ENCODE measurements around the gene SH3BP2.

Gene SH3BP2

DNA sequence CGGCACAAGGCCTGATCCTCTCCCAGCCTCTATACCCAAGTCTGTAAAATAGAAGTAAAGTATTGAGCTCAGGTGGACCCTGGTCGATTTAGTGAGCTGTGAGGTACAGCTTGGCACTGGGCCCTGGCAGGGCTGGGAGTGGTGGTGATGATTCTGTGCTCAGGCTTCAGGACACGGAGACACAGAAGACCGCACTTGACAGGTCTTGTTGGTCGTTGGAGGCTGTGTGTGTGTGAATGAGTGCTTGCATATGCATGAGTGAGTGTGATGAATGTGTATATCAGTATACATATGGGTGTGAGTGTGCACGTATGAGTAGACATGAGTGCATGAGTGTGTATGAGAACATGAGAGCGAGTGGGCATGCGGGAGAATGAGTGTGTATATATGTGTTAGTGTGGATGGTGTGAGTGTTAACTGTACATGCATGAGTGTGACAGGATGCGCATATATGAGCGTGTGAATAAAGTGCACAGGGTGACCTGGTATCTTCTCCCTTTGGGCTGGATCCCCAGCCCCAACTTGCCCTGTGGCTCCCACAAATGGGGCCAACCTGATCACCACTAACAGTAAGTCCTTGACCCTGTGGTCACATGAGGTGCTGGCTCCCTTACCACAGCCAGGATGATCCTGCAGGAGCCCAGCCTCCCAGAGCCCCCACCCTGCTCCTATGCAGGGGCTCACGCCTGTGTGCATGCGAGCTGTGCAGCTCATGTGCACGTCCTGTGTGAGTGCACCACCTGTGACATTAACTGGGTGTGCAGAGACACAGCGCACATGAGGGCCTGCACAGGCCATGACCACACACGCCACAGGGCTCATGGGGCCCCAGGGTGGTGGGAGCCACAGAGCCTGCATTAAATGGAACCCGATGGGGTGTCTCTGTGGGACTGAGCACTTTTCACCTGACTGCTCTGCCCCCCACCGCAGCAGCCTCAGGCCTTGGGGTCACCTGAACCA lies 20.8 kb downstream of the SH3BP2 start:
- Mint-ChIP-seq H3K4me1 (peaks cover 55% of the 10 kb centered on the region), H3K9me3 (no peaks in the 10 kb centered on the region), H3K27ac (peak overlapping the region; percentile 98), H3K4me3 (peak overlapping the region; percentile 90), H3K27me3 (no peaks in the 10 kb centered on the region), H3K36me3 (ENCODE audit: low read depth) (peaks cover 35% of the 10 kb centered on the region)
- DNase-seq (no peak), ATAC-seq (peak; percentile 9)

- ATAC-seq (no peak), DNase-seq (no peak)
- Mint-ChIP-seq H3K27ac (no peak overlapping the region), H3K4me3 (peak overlapping the region; percentile 90), H3K4me1 (peaks cover 61% of the 10 kb centered on the region), H3K27me3 (no peaks in the 10 kb centered on the region), H3K9me3 (no peaks in the 10 kb centered on the region), H3K36me3 (ENCODE audit: low read depth) (peaks cover 39% of the 10 kb centered on the region)
Observed at GRCh38 chr4:2814627-2815270, 21.9 kb downstream of the SH3BP2 start.

DNA sequence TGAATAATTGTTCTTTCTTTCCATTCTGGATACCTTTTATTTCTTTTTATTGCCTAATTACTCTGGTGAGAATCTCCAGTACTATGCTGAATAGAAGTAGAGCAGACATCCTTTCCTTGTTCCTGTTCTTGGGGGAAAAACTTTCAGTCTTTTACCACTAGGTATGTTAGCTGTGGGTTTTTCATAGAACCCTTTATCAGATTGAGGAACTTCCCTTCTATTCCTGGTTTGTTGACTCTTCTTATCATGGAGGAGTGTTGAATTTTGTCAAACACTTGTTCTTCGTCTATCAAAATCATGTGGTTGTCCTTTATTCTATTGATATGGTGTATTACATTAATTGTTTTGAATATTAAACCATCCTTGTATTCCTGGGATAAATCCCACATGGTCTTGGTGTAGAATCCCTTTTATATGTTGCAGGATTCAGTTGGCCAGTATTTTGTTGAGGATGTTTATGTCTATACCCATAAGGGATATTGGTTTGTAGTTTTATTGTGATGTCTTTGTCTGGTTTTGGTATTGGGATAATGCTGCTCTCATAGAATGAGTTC lies 23.6 kb downstream of the SH3BP2 start:
- peak overlapping the region; percentile 76 for H3K4me3 Mint-ChIP-seq
- DNase-seq = no peak
- ATAC-seq = no peak
- no peaks in the 10 kb centered on the region for H3K27me3 Mint-ChIP-seq
- peaks cover 61% of the 10 kb centered on the region for H3K4me1 Mint-ChIP-seq
- H3K27ac Mint-ChIP-seq = no peak overlapping the region
- H3K9me3 Mint-ChIP-seq = no peaks in the 10 kb centered on the region
- H3K36me3 Mint-ChIP-seq (ENCODE audit: low read depth) = peaks cover 39% of the 10 kb centered on the region

DNA sequence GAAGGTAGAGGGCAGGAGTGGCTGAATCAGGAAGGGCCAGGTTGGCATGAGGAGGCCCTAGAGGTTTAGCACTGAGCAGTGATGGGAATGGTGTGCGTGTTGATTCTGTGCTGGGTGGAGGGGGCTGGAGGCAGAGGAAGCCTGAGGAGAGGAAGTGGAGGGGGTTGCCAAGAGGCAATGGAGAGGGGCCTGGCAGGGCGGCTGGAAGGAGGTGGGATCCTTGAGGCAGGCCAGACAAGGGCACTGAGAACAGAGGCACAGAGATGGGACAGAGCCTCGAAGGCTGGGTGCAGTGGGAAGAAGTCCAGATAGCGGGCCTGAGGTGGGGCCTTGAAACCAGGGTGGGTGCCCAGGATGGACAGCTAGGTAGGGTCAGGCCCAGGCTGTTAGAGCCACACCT lies 24.3 kb downstream of the SH3BP2 start:
- Mint-ChIP-seq H3K4me1 (peaks cover 54% of the 10 kb centered on the region), H3K27me3 (no peaks in the 10 kb centered on the region), H3K27ac (peak overlapping the region; percentile 79), H3K9me3 (no peaks in the 10 kb centered on the region), H3K4me3 (peak overlapping the region; percentile 76), H3K36me3 (ENCODE audit: low read depth) (peaks cover 41% of the 10 kb centered on the region)
- DNase-seq = no peak
- ATAC-seq = no peak

GRCh38 chr4:2817701-2818350 lies 24.9 kb downstream of the SH3BP2 start:
- no peak for DNase-seq
- Mint-ChIP-seq H3K27me3 (no peaks in the 10 kb centered on the region), H3K36me3 (ENCODE audit: low read depth) (peaks cover 42% of the 10 kb centered on the region), H3K27ac (no peak overlapping the region), H3K9me3 (no peaks in the 10 kb centered on the region), H3K4me3 (peak overlapping the region; percentile 76), H3K4me1 (peaks cover 54% of the 10 kb centered on the region)
- ATAC-seq = no peak

- Mint-ChIP-seq H3K4me1 (peaks cover 51% of the 10 kb centered on the region), H3K9me3 (no peaks in the 10 kb centered on the region), H3K27me3 (no peaks in the 10 kb centered on the region), H3K36me3 (ENCODE audit: low read depth) (peaks cover 41% of the 10 kb centered on the region), H3K27ac (no peak overlapping the region), H3K4me3 (peak overlapping the region; percentile 46)
- DNase-seq (no peak), ATAC-seq (no peak)
Observed at GRCh38 chr4:2818351-2818939, 25.6 kb downstream of the SH3BP2 start.

GRCh38 chr4:2819244-2820215 lies 26.6 kb downstream of the SH3BP2 start:
- Mint-ChIP-seq H3K27ac (peak overlapping the region; percentile 5), H3K4me1 (peaks cover 40% of the 10 kb centered on the region), H3K27me3 (no peaks in the 10 kb centered on the region), H3K9me3 (no peaks in the 10 kb centered on the region), H3K4me3 (peak overlapping the region; percentile 46), H3K36me3 (ENCODE audit: low read depth) (peaks cover 36% of the 10 kb centered on the region)
- DNase-seq (no peak), ATAC-seq (no peak)

DNA sequence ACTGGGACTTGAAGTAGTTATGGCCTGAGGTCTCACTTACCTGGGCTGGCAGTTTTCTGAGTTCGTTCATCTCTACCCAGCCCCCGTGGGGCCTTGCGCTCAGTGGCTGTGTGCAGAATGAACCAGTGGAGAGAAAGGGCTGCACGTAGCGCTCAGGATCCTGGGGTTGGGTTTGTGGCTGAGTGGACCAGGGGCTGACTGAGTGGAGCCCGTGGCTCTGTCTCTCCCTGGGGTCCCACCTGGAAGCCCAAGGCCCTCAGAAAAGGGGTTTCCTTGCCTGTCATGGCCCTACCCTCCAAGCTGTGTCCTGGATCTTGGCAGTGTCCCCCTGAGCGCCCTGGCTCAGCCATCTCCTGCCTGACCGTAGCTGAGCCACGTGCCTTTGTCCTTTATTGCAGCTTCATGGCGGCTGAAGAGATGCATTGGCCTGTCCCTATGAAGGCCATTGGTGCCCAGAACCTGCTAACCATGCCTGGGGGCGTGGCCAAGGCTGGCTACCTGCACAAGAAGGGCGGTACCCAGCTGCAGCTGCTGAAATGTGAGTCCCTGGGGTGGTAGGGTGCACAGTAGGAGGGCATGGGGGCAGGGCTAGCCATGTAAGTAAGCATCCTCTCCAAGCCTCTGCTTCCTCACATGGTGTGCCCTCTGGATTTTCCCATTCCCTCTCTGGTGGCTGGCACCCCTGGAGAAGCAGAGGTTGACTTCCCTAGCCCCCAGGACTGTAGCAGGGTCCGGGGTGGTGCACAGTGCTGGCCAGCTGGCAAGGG lies 27.5 kb downstream of the SH3BP2 start:
- ATAC-seq (no peak), DNase-seq (no peak)
- peaks cover 32% of the 10 kb centered on the region for H3K36me3 Mint-ChIP-seq (ENCODE audit: low read depth)
- H3K27me3 Mint-ChIP-seq = no peaks in the 10 kb centered on the region
- no peaks in the 10 kb centered on the region for H3K9me3 Mint-ChIP-seq
- H3K4me3 Mint-ChIP-seq = no peak overlapping the region
- H3K4me1 Mint-ChIP-seq = peaks cover 32% of the 10 kb centered on the region
- no peak overlapping the region for H3K27ac Mint-ChIP-seq

DNA sequence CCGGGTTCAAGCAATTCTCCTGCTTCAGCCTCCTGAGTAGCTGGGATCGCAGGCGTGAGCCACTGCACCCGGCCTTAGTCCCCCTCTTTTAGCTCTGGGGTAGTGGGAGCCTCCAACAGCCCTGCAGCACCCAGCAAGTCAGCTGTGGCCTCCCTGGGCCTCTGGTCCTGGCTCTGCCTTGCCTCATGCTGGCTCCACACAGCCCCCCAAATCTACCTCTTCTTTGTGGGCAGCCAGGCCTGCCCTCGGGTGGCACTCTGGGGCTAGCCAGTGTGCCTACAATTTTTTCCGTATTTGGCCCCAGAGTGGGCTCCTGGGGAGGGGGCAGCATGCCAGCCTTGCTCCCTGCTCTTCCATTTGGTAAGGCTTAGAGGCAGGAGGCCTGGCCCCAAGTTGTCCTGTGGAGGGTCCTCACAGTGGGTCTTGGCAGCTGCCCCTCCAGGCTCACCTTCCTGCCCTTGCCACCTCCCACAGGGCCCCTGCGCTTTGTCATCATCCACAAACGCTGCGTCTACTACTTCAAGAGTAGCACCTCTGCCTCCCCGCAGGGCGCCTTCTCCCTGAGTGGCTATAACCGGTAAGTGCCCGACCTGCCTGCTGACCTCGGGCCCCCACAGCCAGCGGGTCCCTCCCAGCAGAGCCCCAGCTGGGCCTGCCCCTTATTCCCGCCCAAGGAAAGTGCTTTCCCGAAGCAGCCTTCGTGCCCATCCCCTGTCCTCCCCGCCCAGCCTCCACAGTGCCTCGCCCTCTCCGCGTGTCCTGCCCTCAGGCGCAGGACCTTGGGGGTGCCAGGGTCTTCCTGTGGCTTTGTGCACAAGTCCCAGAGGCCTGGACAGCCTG lies 29.8 kb downstream of the SH3BP2 start:
- no peak for ATAC-seq

DNA sequence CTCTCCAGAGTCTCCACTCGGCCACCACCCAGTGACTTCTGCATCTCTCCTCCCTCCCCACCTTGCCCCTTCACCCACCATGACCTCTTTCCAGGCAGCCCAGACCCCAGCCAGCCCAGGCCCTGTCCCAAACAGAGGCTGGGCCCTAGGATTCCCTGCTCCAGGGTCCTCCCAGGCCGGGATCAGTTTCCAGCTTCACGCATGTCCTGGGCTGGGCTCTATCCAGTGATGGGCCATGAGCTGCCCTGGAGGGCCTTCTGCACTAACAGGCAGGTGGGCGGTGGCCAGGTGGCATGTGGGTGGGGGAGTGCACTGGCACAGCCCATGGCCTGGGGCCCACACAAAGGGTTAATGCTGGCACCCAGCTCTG lies 30.4 kb downstream of the SH3BP2 start:
- Mint-ChIP-seq H3K4me1 (peaks cover 12% of the 10 kb centered on the region), H3K9me3 (no peaks in the 10 kb centered on the region), H3K36me3 (ENCODE audit: low read depth) (peaks cover 30% of the 10 kb centered on the region), H3K27me3 (no peaks in the 10 kb centered on the region), H3K27ac (no peak overlapping the region), H3K4me3 (no peak overlapping the region)
- DNase-seq (no peak), ATAC-seq (no peak)

More for the DNA sequence above, 29.8 kb downstream of the SH3BP2 start:
- Mint-ChIP-seq H3K27me3 (no peaks in the 10 kb centered on the region), H3K36me3 (ENCODE audit: low read depth) (peaks cover 30% of the 10 kb centered on the region), H3K4me3 (no peak overlapping the region), H3K9me3 (no peaks in the 10 kb centered on the region), H3K27ac (no peak overlapping the region), H3K4me1 (peaks cover 12% of the 10 kb centered on the region)
- no peak for DNase-seq

DNA sequence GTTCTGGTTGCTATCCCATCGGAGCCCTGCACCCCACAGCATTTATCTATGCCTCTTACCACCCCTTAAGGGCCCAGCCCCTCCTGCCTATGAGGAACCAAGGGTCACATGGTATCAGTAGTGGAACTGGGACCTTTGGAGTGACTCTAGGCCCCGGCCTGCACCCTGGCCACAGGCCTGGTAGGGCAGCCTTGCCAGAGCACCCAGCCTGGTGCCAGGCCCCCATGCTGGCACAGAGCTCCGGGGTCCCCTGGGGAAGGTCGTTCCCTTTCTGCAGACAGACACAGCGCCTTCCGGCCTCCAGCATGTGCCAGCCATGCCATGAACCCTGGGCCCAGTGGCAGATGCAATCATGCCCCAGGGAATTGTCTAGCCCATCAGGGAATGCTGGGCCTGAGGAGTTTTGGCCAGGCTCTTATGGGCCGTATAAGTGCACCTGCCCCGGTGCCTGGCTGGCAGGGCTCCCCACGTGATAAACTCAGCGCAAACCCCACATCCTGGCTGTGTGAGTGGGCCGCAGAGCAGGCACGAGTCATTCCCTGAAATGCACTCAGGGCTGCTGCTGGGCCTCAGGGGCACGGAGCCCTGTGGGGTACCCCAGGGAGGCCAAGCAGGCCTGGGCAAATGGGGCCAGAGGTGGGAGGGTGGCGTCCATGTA lies 30.9 kb downstream of the SH3BP2 start:
- Mint-ChIP-seq H3K9me3 (no peaks in the 10 kb centered on the region), H3K4me1 (peaks cover 12% of the 10 kb centered on the region), H3K27me3 (no peaks in the 10 kb centered on the region), H3K4me3 (no peak overlapping the region), H3K36me3 (ENCODE audit: low read depth) (peaks cover 35% of the 10 kb centered on the region), H3K27ac (no peak overlapping the region)
- ATAC-seq (no peak), DNase-seq (no peak)

GRCh38 chr4:2824329-2824835 lies 31.5 kb downstream of the SH3BP2 start:
- H3K9me3 Mint-ChIP-seq = no peaks in the 10 kb centered on the region
- H3K4me3 Mint-ChIP-seq = no peak overlapping the region
- no peaks in the 10 kb centered on the region for H3K27me3 Mint-ChIP-seq
- no peak for DNase-seq
- peaks cover 8% of the 10 kb centered on the region for H3K4me1 Mint-ChIP-seq
- H3K27ac Mint-ChIP-seq = no peak overlapping the region
- peaks cover 36% of the 10 kb centered on the region for H3K36me3 Mint-ChIP-seq (ENCODE audit: low read depth)
- no peak for ATAC-seq

Data from activated naive CD8-positive, alpha-beta T cell treated with anti-CD3 and anti-CD28 coated beads, Interleukin-2, amount 50 U/mL, for 24 hours (primary cell).